Stimulated activated CD8-positive, alpha-beta memory T cell treated with anti-CD3 and anti-CD28 coated beads, Interleukin-12 subunit alpha, Interleukin-12 subunit beta, amount 100 ng/mL, for 4 hours (primary cell): ENCODE results near the gene HCAR1.
"Not testable (repeated sequence)": the region's sequence is repeated elsewhere in the genome, so short reads cannot be mapped to it uniquely, and the experiment has no call there.

Experiments
- DNase-seq: peaks from one replicate; pipeline ENCODE4 v3.0.0-alpha.2; 2020; ENCODE audit warnings: low read depth

HCAR1 gene

GRCh38 chr12:122721057-122721545 is 9.5 kb downstream of the HCAR1 start:
- DNase-seq = no peak

- not testable (repeated sequence) for DNase-seq
These were observed 14.0 kb downstream of the HCAR1 start, which contains the start of gene HCAR3 for GRCh38 chr12:122716658-122717057. HCAR3 (minus strand) TSS chr12:122716811; CDS start chr12:122716737, 74 bp downstream.

- not testable (repeated sequence) for DNase-seq
These were observed 15.4 kb downstream of the HCAR1 start for GRCh38 chr12:122715211-122715610.

- not testable (repeated sequence) for DNase-seq
These were observed 17.0 kb downstream of the HCAR1 start for GRCh38 chr12:122713491-122714188.

GRCh38 chr12:122711266-122711665 is 19.4 kb downstream of the HCAR1 start:
- not testable (repeated sequence) for DNase-seq

- DNase-seq = not testable (repeated sequence)
These were observed 20.3 kb downstream of the HCAR1 start for GRCh38 chr12:122710341-122710740.

GRCh38 chr12:122709287-122709686 is 21.4 kb downstream of the HCAR1 start:
- not testable (repeated sequence) for DNase-seq

GRCh38 chr12:122703841-122704240 is 26.8 kb downstream of the HCAR1 start:
- not testable (repeated sequence) for DNase-seq

- not testable (repeated sequence) for DNase-seq
These were observed 27.6 kb downstream of the HCAR1 start, which contains the start of gene HCAR2 for GRCh38 chr12:122702890-122703611. HCAR2 (minus strand) TSS chr12:122703357; CDS start chr12:122703283, 74 bp downstream.

- DNase-seq = not testable (repeated sequence)
These were observed 29.2 kb downstream of the HCAR1 start for GRCh38 chr12:122701481-122701880.

- DNase-seq = not testable (repeated sequence)
These were observed 30.5 kb downstream of the HCAR1 start for GRCh38 chr12:122700038-122700710.

- DNase-seq = not testable (repeated sequence)
These were observed 33.7 kb downstream of the HCAR1 start for GRCh38 chr12:122696922-122697321.

GRCh38 chr12:122691566-122691965 is 39.1 kb downstream of the HCAR1 start:
- no peak for DNase-seq

- no peak for DNase-seq
These were observed 42.4 kb downstream of the HCAR1 start for GRCh38 chr12:122688291-122688690.

GRCh38 chr12:122687086-122687485 is 43.6 kb downstream of the HCAR1 start:
- no peak for DNase-seq

GRCh38 chr12:122686538-122686937 is 44.1 kb downstream of the HCAR1 start:
- no peak for DNase-seq

GRCh38 chr12:122684297-122684813 is 46.3 kb downstream of the HCAR1 start:
- DNase-seq = no peak

GRCh38 chr12:122681814-122682213 is 48.8 kb downstream of the HCAR1 start:
- no peak for DNase-seq

- not testable (repeated sequence) for DNase-seq
These were observed 49.7 kb downstream of the HCAR1 start for GRCh38 chr12:122680989-122681388.

- DNase-seq = not testable (repeated sequence)
These were observed 53.9 kb downstream of the HCAR1 start for GRCh38 chr12:122676781-122677180.
